Caco-2 (cell line): Measurements from ENCODE around the gene RRAGD. TPM values are rescaled to one million over a fixed set of nuclear protein-coding genes. Genes with fewer than 3 reads are reported as not detected.

ENCODE experiments used
- BruUV-seq: library from RNA; stranded (reverse); fragments of 400-500 nt; replicated peaks from 2 replicates; lab custom pipeline; 2021; lab: Mats Ljungman, UMichigan
- CTCF ChIA-PET: fragments of 300-600 bp; sonication (Branson Sonifier 250); formaldehyde crosslinking; loops from one replicate; lab custom pipeline; 2022; ENCODE audit warnings: antibody characterized with exemption; lab: Charles Lee
- POLR2A ChIA-PET: fragments of 300-600 bp; sonication (Branson Sonifier 250); formaldehyde crosslinking; loops from one replicate; lab custom pipeline; 2022; ENCODE audit warnings: antibody characterized with exemption; lab: Charles Lee
- DNase-seq, 2 experiments: peaks; one replicate each; pipeline versions ENCODE4 v3.0.0 to v3.0.0-alpha.2; 2020 to 2022
- H3K27me3 ChIP-seq: replicated peaks from 2 replicates; pipeline ENCODE4 v1.6.0; 2011; ENCODE audit warnings: low read length; ENCODE audit not compliant: control insufficient read depth, insufficient read depth
- H3K36me3 ChIP-seq: 2 replicates; pipeline ENCODE4 v1.5.1; 2011; ENCODE audit warnings: low read length; ENCODE audit not compliant: control insufficient read depth, insufficient read depth
- H3K4me1 ChIP-seq: fragments of 250-450 bp; sonication (Bioruptor Pico); 2 replicates; pipeline ENCODE4 v1.5.1; 2020; ENCODE audit warnings: mild to moderate bottlenecking
- H3K4me3 ChIP-seq: 2 replicates; pipeline ENCODE4 v1.5.1; 2011; ENCODE audit warnings: low read depth, mild to moderate bottlenecking, control low read depth, low read length
- H3K9me3 ChIP-seq: fragments of 250-450 bp; sonication (Bioruptor Pico); 2 replicates; pipeline ENCODE4 v1.5.1; 2020; ENCODE audit warnings: mild to moderate bottlenecking, moderate library complexity
- H3K27ac Mint-ChIP-seq: one replicate; pipeline ENCODE4 v1.8.0; 2022; ENCODE audit warnings: mixed read lengths; ENCODE audit not compliant: unreplicated experiment
- H3K27me3 Mint-ChIP-seq: one replicate; pipeline ENCODE4 v1.8.0; 2022; ENCODE audit warnings: mixed read lengths; ENCODE audit not compliant: insufficient read depth, unreplicated experiment
- H3K36me3 Mint-ChIP-seq: one replicate; pipeline ENCODE4 v1.8.0; 2022; ENCODE audit warnings: mild to moderate bottlenecking, mixed read lengths; ENCODE audit not compliant: insufficient read depth, unreplicated experiment
- H3K4me1 Mint-ChIP-seq: one replicate; pipeline ENCODE4 v1.8.0; 2022; ENCODE audit warnings: low read depth, mixed read lengths; ENCODE audit not compliant: unreplicated experiment
- H3K4me3 Mint-ChIP-seq: one replicate; pipeline ENCODE4 v1.8.0; 2022; ENCODE audit warnings: mild to moderate bottlenecking, moderate library complexity, mixed read lengths; ENCODE audit not compliant: unreplicated experiment
- H3K9me3 Mint-ChIP-seq: one replicate; pipeline ENCODE4 v1.8.0; 2022; ENCODE audit warnings: mixed read lengths; ENCODE audit not compliant: unreplicated experiment
- intact Hi-C: fragments of 100-400 bp; cut with micrococcal nuclease; formaldehyde crosslinking; loops from one replicate; pipeline ENCODE4 v1.10.0; 2022; ENCODE audit not compliant: unreplicated experiment
- total RNA-seq: library from RNA; stranded (reverse); gene quantifications from 2 replicates; pipeline ENCODE4 v1.2.3, GENCODE V29; 2022
- TF ChIP-seq, protein P1 (sequence below), 2 experiments: fragments of 200-600 bp in 1 of 2; IDR thresholded peaks; 1 replicate in 1 of 2; 2 replicates in 1 of 2; pipeline versions ENCODE4 v1.5.1 to v1.8.0; 2011 to 2022; ENCODE audit warnings: antibody characterized with exemption in 1 of 2, control low read depth in 1 of 2, inconsistent platforms in 1 of 2, low read depth in 1 of 2, low read length in 1 of 2, mild to moderate bottlenecking in 1 of 2, moderate library complexity in 1 of 2; ENCODE audit not compliant: insufficient read depth in 1 of 2, severe bottlenecking in 1 of 2, unreplicated experiment in 1 of 2

Gene RRAGD
- total RNA-seq, 1 experiment from 2014 or later = 8.0 TPM

- Mint-ChIP-seq H3K36me3 (no peaks in the 10 kb centered on the region), H3K9me3 (no peaks in the 10 kb centered on the region), H3K27me3 (peaks cover 3% of the 10 kb centered on the region), H3K4me3 (no peak overlapping the region), H3K4me1 (no peaks in the 10 kb centered on the region), H3K27ac (no peak overlapping the region)
- Histone ChIP-seq H3K36me3 (no peaks in the 10 kb centered on the region), H3K27me3 (no peaks in the 10 kb centered on the region), H3K9me3 (no peaks in the 10 kb centered on the region), H3K4me1 (no peaks in the 10 kb centered on the region), H3K4me3 (no peak overlapping the region)
- no peak for DNase-seq
- no TSS peak for BruUV-seq
- ChIA-PET CTCF (no interaction called here), POLR2A (no interaction called here)
- intact Hi-C loops = loop anchor here (5.0 kb wide), 2 partner anchors 34 to 54 kb away; partner anchors contain the start of genes ANKRD6 and RRAGD
- TF ChIP-seq, protein P1, sequence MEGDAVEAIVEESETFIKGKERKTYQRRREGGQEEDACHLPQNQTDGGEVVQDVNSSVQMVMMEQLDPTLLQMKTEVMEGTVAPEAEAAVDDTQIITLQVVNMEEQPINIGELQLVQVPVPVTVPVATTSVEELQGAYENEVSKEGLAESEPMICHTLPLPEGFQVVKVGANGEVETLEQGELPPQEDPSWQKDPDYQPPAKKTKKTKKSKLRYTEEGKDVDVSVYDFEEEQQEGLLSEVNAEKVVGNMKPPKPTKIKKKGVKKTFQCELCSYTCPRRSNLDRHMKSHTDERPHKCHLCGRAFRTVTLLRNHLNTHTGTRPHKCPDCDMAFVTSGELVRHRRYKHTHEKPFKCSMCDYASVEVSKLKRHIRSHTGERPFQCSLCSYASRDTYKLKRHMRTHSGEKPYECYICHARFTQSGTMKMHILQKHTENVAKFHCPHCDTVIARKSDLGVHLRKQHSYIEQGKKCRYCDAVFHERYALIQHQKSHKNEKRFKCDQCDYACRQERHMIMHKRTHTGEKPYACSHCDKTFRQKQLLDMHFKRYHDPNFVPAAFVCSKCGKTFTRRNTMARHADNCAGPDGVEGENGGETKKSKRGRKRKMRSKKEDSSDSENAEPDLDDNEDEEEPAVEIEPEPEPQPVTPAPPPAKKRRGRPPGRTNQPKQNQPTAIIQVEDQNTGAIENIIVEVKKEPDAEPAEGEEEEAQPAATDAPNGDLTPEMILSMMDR (IDR thresholded peaks at IDR 0.05; ENCODE audit: insufficient read depth in 1 of 2, low read depth in 1 of 2, low read length in 1 of 2, severe bottlenecking in 1 of 2, unreplicated experiment in 1 of 2) = no peak
These were observed 33.4 kb downstream of the RRAGD start for GRCh38 chr6:89378628-89379027.

DNA sequence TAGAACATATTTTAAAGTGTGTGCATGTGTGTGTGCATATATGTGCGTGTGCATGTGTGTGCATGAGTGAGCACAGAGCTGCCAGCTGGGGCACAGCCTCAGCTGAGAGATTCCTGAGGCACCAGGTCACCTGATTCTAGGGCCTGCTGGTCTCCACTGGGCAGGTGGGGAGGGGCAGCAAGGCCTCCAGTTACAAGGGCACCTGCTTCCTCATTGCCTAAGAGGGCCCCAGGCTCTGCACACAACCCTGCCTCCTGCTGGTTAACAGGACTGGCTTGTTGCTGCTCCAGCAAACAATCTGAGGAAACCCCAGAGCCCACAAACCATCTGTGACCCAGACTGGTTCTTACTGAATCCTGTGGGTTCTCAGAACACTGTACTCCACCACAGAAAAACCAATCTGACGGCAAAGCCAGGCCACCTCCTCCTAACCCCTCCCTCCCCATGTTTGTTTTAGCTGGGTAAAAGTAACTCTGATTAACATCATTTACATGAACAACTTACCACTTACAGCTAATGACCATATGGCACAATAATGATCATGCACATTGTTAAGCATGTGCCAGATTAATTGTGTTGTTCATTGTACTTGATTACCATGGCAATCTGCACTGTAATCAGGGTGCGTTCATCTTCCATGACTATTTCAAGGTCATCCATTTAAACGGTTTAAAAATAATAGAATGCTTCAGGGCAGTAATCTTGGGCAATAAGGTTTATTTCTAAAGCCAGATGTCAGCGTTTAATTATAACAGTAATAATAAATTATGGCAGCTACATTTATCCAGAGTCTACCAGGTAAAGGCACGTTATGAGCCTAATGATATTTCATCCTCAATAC lies 36.4 kb downstream of the RRAGD start:
- no peak overlapping the region for H3K4me3 ChIP-seq
- ChIA-PET POLR2A (no interaction called here), CTCF (interaction anchor here (0.5 to 1.2 kb wide), 3 partner anchors 12 to 456 kb away, joined by 3 read pairs; no protein-coding TSS in a partner anchor)
- Mint-ChIP-seq H3K36me3 (no peaks in the 10 kb centered on the region), H3K4me3 (no peak overlapping the region), H3K4me1 (no peaks in the 10 kb centered on the region), H3K27me3 (no peaks in the 10 kb centered on the region), H3K27ac (no peak overlapping the region), H3K9me3 (no peaks in the 10 kb centered on the region)
- H3K9me3 ChIP-seq = no peaks in the 10 kb centered on the region
- intact Hi-C loops = loop anchor here (5.0 kb wide), 2 partner anchors 37 to 57 kb away; partner anchors contain the start of genes ANKRD6 and RRAGD
- no peaks in the 10 kb centered on the region for H3K36me3 ChIP-seq
- no TSS peak for BruUV-seq
- DNase-seq = peak; percentile 75 to 77
- H3K4me1 ChIP-seq = no peaks in the 10 kb centered on the region
- H3K27me3 ChIP-seq = no peaks in the 10 kb centered on the region
- TF ChIP-seq, protein P1 (IDR thresholded peaks at IDR 0.05; ENCODE audit: insufficient read depth in 1 of 2, low read depth in 1 of 2, low read length in 1 of 2, severe bottlenecking in 1 of 2, unreplicated experiment in 1 of 2) = peak; percentile 26 to 61

DNA sequence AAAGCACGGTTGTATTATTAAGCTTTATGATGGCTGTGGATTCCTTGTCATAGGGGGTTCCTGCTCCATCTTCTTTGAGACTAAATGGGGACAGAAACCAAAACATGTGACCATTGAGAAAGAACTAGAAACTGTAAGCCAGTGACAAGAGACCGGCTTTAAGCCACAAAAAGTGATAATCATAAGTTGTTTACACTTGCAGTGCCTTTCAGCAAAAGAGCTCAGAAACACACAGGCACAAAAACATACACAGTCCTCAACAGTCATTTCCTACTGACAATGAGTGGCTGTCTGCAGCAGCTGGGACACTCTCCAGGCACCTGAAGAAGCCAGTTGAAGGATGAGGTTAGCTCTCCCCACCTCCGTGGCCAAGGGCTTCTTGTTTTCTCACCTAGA lies 39.6 kb downstream of the RRAGD start:
- Mint-ChIP-seq H3K27me3 (no peaks in the 10 kb centered on the region), H3K9me3 (no peaks in the 10 kb centered on the region), H3K4me1 (no peaks in the 10 kb centered on the region), H3K36me3 (no peaks in the 10 kb centered on the region), H3K27ac (no peak overlapping the region), H3K4me3 (no peak overlapping the region)
- no peak for DNase-seq
- H3K9me3 ChIP-seq = no peaks in the 10 kb centered on the region
- H3K36me3 ChIP-seq = no peaks in the 10 kb centered on the region
- ChIA-PET CTCF (interaction anchor here (0.5 to 1.2 kb wide), 7 partner anchors 41 to 292 kb away, joined by 3 to 9 read pairs (median 3); partner anchors contain the start of gene PNRC1), POLR2A (no interaction called here)
- H3K4me3 ChIP-seq = no peak overlapping the region
- no peaks in the 10 kb centered on the region for H3K27me3 ChIP-seq
- H3K4me1 ChIP-seq = no peaks in the 10 kb centered on the region
- BruUV-seq = no TSS peak
- intact Hi-C loops = loop anchor here (1.0 to 2.0 kb wide), 2 partner anchors 226 to 238 kb away; no protein-coding TSS in a partner anchor
- TF ChIP-seq, protein P1 (IDR thresholded peaks at IDR 0.05; ENCODE audit: insufficient read depth in 1 of 2, low read depth in 1 of 2, low read length in 1 of 2, severe bottlenecking in 1 of 2, unreplicated experiment in 1 of 2) = no peak
